ENCODE measurements around the gene AMN. TPM values are rescaled to one million over a fixed set of nuclear protein-coding genes. Genes with fewer than 3 reads are reported as not detected.
"Not testable (repeated sequence)": the region's sequence is repeated elsewhere in the genome, so short reads cannot be mapped to it uniquely, and the experiment has no call there.

The AMN gene
- total and polyA plus RNA-seq, 9 of the 15 experiments (the other 6 are each of a cell fraction or from before 2014, with no cell fraction given), result 0.04 to 0.14 TPM; not detected in 7

DNA sequence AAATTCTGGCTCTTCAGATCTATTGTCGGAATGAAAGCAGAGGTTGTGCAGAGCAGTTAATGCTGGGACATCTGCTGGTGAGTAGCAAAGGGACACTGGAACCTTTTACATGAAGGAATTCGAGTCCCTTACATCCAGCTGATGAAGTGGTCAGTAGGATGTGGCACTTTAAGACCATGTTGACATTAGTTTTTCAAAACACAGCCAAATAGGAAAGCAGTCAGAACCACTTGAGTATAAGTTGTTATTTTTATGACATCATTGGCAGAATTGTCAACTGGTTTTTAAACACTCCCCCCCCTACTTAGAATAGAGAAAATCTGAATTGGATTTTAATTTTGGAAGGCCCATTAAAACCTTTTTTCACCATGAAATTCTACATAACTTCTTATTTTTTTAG lies 46.8 kb upstream of the AMN start (continued):
- TF ChIP-seq MYNN (IDR thresholded peaks at IDR 0.05) (no peak), MYNN (CRISPR knock-in tag; IDR thresholded peaks at IDR 0.05) (no peak), LEF1 (IDR thresholded peaks at IDR 0.05) (no peak), SRSF7 (optimal IDR thresholded peaks at IDR 0.05; ENCODE audit: low read depth, low read length) (no peak), JUN (IDR thresholded peaks at IDR 0.05; ENCODE audit: borderline replicate concordance, low read depth, low read length) (no peak), JUN (CRISPR knock-in tag; IDR thresholded peaks at IDR 0.05; ENCODE audit: borderline replicate concordance) (no peak), ZFP1 (CRISPR knock-in tag; IDR thresholded peaks at IDR 0.05) (no peak)
- TF ChIP-seq, protein P1, sequence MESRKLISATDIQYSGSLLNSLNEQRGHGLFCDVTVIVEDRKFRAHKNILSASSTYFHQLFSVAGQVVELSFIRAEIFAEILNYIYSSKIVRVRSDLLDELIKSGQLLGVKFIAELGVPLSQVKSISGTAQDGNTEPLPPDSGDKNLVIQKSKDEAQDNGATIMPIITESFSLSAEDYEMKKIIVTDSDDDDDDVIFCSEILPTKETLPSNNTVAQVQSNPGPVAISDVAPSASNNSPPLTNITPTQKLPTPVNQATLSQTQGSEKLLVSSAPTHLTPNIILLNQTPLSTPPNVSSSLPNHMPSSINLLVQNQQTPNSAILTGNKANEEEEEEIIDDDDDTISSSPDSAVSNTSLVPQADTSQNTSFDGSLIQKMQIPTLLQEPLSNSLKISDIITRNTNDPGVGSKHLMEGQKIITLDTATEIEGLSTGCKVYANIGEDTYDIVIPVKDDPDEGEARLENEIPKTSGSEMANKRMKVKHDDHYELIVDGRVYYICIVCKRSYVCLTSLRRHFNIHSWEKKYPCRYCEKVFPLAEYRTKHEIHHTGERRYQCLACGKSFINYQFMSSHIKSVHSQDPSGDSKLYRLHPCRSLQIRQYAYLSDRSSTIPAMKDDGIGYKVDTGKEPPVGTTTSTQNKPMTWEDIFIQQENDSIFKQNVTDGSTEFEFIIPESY (CRISPR knock-in tag; IDR thresholded peaks at IDR 0.05), result no peak

- H3K4me1 ChIP-seq (replicated peaks in 1 of 2; ENCODE audit: control insufficient read depth in 2 of 2, insufficient read depth in 2 of 2, low read length in 2 of 2); H3K4me3 ChIP-seq; H3K27me3 ChIP-seq (ENCODE audit: control insufficient read depth in 2 of 2, insufficient read depth in 2 of 2, low read length in 2 of 2); H3K79me2 ChIP-seq (ENCODE audit: control insufficient read depth, insufficient read depth, low read length); H4K20me1 ChIP-seq (replicated peaks; ENCODE audit: control insufficient read depth, insufficient read depth, low read length); H3K9me1 ChIP-seq (ENCODE audit: control insufficient read depth, insufficient read depth, low read length); H2AFZ ChIP-seq (ENCODE audit: low read depth, low read length); H3K9me3 ChIP-seq (replicated peaks; ENCODE audit: control insufficient read depth, insufficient read depth, low read depth, low read length); CTCF ChIA-PET (ENCODE audit: low intra/inter-chr PET ratio); DNase-seq (ENCODE audit: extremely low read depth in 1 of 4, low spot score in 3 of 4); H3K9ac ChIP-seq (ENCODE audit: insufficient read depth in 1 of 2, low read depth in 2 of 2, low read length in 2 of 2); intact Hi-C loops (cut with micrococcal nuclease); H3K4me2 ChIP-seq (ENCODE audit: insufficient read depth, low read length); BruUV-seq (replicated peaks); in situ Hi-C loops (cut with MboI); H3K27ac ChIP-seq (ENCODE audit: extremely low read depth, low read depth, low read length); FAIRE-seq; ATAC-seq; POLR2A ChIA-PET: not testable (repeated sequence)
- H3K36me3 ChIP-seq (ENCODE audit: control insufficient read depth, insufficient read depth, low read length), result peaks cover 37% of the 10 kb centered on the region
- 95% methylated on average over 9 of the region's 10 CpGs for WGBS (ENCODE audit: insufficient coverage, low coverage, missing lambda C conversion rate)
Measured at GRCh38 chr14:102877511-102877910, 45.0 kb upstream of the AMN start.
